GM18873 (cell line): Measurements from ENCODE around the gene ACMSD.
A peak's percentile ranks its signal among the peaks of the same experiment; 100 is the strongest.
"Not testable (repeated sequence)": the region's sequence is repeated elsewhere in the genome, so short reads cannot be mapped to it uniquely, and the experiment has no call there.

Experiments used
- ATAC-seq: cut with Tn5 transposase; IDR thresholded peaks from one replicate; pipeline ENCODE4 v1.9.1; 2021; ENCODE audit warnings: mild to moderate bottlenecking, moderate library complexity, moderate number of reproducible peaks; ENCODE audit not compliant: unreplicated experiment, low FRiP score

Gene ACMSD

GRCh38 chr2:134900151-134900550 is 61.7 kb downstream of the ACMSD start:
- ATAC-seq, result no peak

- ATAC-seq, result not testable (repeated sequence)
Measured at GRCh38 chr2:134903701-134904100, 65.3 kb downstream of the ACMSD start.

GRCh38 chr2:134905168-134905567 is 66.8 kb downstream of the ACMSD start:
- ATAC-seq, result no peak

- ATAC-seq, result no peak
Measured at GRCh38 chr2:134906726-134907125, 68.3 kb downstream of the ACMSD start.

- ATAC-seq, result not testable (repeated sequence)
Measured at GRCh38 chr2:134907441-134908116, 69.2 kb downstream of the ACMSD start.

- no peak for ATAC-seq
Measured at GRCh38 chr2:134910763-134911399, 72.5 kb downstream of the ACMSD start.

- ATAC-seq, result no peak
Measured at GRCh38 chr2:134911400-134911785, 73.0 kb downstream of the ACMSD start.

- no peak for ATAC-seq
Measured at GRCh38 chr2:134912361-134912760, 73.9 kb downstream of the ACMSD start.

- no peak for ATAC-seq
Measured at GRCh38 chr2:134917360-134917865, 79.0 kb downstream of the ACMSD start.

GRCh38 chr2:134917888-134918525 is 79.6 kb downstream of the ACMSD start:
- peak; percentile 60 for ATAC-seq

GRCh38 chr2:134918526-134919340 is 80.3 kb downstream of the ACMSD start, which contains the start of gene CCNT2:
TSS of gene CCNT2 (plus strand) at chr2:134918822. CDS start at chr2:134918855, 33 bp downstream.
- peak; percentile 87 for ATAC-seq

- ATAC-seq, result no peak
Measured at GRCh38 chr2:134919341-134920210, 81.2 kb downstream of the ACMSD start.

GRCh38 chr2:134924912-134925311 is 86.5 kb downstream of the ACMSD start:
- no peak for ATAC-seq

- no peak for ATAC-seq
Measured at GRCh38 chr2:134926231-134926931, 88.0 kb downstream of the ACMSD start.

- no peak for ATAC-seq
Measured at GRCh38 chr2:134927195-134927594, 88.8 kb downstream of the ACMSD start.

GRCh38 chr2:134932864-134933526 is 94.6 kb downstream of the ACMSD start:
- ATAC-seq, result no peak

- no peak for ATAC-seq
Measured at GRCh38 chr2:134933732-134934131, 95.3 kb downstream of the ACMSD start.

GRCh38 chr2:134934150-134934549 is 95.7 kb downstream of the ACMSD start:
- no peak for ATAC-seq
